Trophoblast cell (in vitro differentiated cells and primary cell): ENCODE results near the gene TEAD1.

Experiments
- DNase-seq, 2 donors: peaks; one replicate each; pipeline ENCODE4 v3.0.0-alpha.2; 2016
- H2AFZ ChIP-seq: 2 replicates; pipeline ENCODE4 v1.6.1; 2013; ENCODE audit warnings: low read length, moderate library complexity, mild to moderate bottlenecking; ENCODE audit not compliant: insufficient read depth, poor library complexity
- H2AK5ac ChIP-seq: 2 replicates; pipeline ENCODE4 v1.6.1; 2013; ENCODE audit warnings: mild to moderate bottlenecking, low read length
- H2BK120ac ChIP-seq: 2 replicates; pipeline ENCODE4 v1.6.1; 2013; ENCODE audit warnings: low read length, mild to moderate bottlenecking, moderate library complexity; ENCODE audit not compliant: insufficient read depth, poor library complexity
- H2BK12ac ChIP-seq: 2 replicates; pipeline ENCODE4 v1.6.1; 2013; ENCODE audit warnings: mild to moderate bottlenecking, low read length, moderate library complexity
- H2BK5ac ChIP-seq: 2 replicates; pipeline ENCODE4 v1.6.1; 2013; ENCODE audit warnings: low read length, low read depth, moderate library complexity, mild to moderate bottlenecking; ENCODE audit not compliant: poor library complexity
- H3K14ac ChIP-seq: 2 replicates; pipeline ENCODE4 v1.6.1; 2013; ENCODE audit warnings: mild to moderate bottlenecking, low read length
- H3K18ac ChIP-seq: 2 replicates; pipeline ENCODE4 v1.6.1; 2013; ENCODE audit warnings: mild to moderate bottlenecking, low read length
- H3K23ac ChIP-seq: 2 replicates; pipeline ENCODE4 v1.6.1; 2013; ENCODE audit warnings: low read length
- H3K27ac ChIP-seq: 2 replicates; pipeline ENCODE4 v1.5.1; 2013; ENCODE audit warnings: low read depth, mild to moderate bottlenecking, inconsistent platforms, low read length, moderate library complexity
- H3K27me3 ChIP-seq: 2 replicates; pipeline ENCODE4 v1.6.1; 2013; ENCODE audit warnings: inconsistent platforms, mild to moderate bottlenecking, low read length, moderate library complexity; ENCODE audit not compliant: insufficient read depth
- H3K36me3 ChIP-seq, 2 experiments: 1 replicate in 1 of 2; 2 replicates in 1 of 2; pipeline ENCODE4 v1.6.1; 2013; ENCODE audit warnings: low read length in 2 of 2, mild to moderate bottlenecking in 2 of 2, moderate library complexity in 1 of 2; ENCODE audit not compliant: insufficient read depth in 2 of 2, control insufficient read depth in 1 of 2
- H3K4ac ChIP-seq: 2 replicates; pipeline ENCODE4 v1.6.1; 2013; ENCODE audit warnings: low read depth, mild to moderate bottlenecking, low read length, moderate library complexity
- H3K4me1 ChIP-seq, 2 experiments: 1 replicate in 1 of 2; 2 replicates in 1 of 2; pipeline ENCODE4 v1.6.1; 2013; ENCODE audit warnings: low read length in 2 of 2, mild to moderate bottlenecking in 2 of 2, moderate library complexity in 1 of 2; ENCODE audit not compliant: insufficient read depth in 2 of 2, control insufficient read depth in 1 of 2
- H3K4me2 ChIP-seq: 2 replicates; pipeline ENCODE4 v1.6.1; 2013; ENCODE audit warnings: inconsistent platforms, mild to moderate bottlenecking, low read length, moderate library complexity
- H3K4me3 ChIP-seq: 2 replicates; pipeline ENCODE4 v1.5.1; 2013; ENCODE audit warnings: mild to moderate bottlenecking, low read depth, low read length, inconsistent platforms
- H3K79me1 ChIP-seq: one replicate; pipeline ENCODE4 v1.6.1; 2013; ENCODE audit warnings: low read length
- H3K79me2 ChIP-seq: 2 replicates; pipeline ENCODE4 v1.6.1; 2013; ENCODE audit warnings: low read length, mild to moderate bottlenecking; ENCODE audit not compliant: control insufficient read depth, insufficient read depth, poor library complexity
- H3K9ac ChIP-seq: 2 replicates; pipeline ENCODE4 v1.6.1; 2013; ENCODE audit warnings: mild to moderate bottlenecking, low read length
- H3K9me3 ChIP-seq: 2 replicates; pipeline ENCODE4 v1.6.1; 2013; ENCODE audit warnings: low read depth, mild to moderate bottlenecking, control low read depth, inconsistent platforms, low read length; ENCODE audit not compliant: insufficient read depth
- H4K12ac ChIP-seq: 2 replicates; pipeline ENCODE4 v1.6.1; 2013; ENCODE audit warnings: low read depth, mild to moderate bottlenecking, low read length, moderate library complexity
- H4K8ac ChIP-seq: 2 replicates; pipeline ENCODE4 v1.6.1; 2013; ENCODE audit warnings: low read depth, mild to moderate bottlenecking, low read length, moderate library complexity
- H4K91ac ChIP-seq: one replicate; pipeline ENCODE4 v1.6.1; 2013; ENCODE audit warnings: low read depth, mild to moderate bottlenecking, low read length, moderate library complexity
- WGBS: extraction: QIAGEN DNeasy Blood & Tissue Kit; methylation state at CpG from one replicate; pipeline ENCODE4 v1.1.7; 2013; ENCODE audit warnings: missing lambda C conversion rate; ENCODE audit not compliant: insufficient read length, insufficient coverage; ENCODE audit errors: extremely low coverage; 5-methylcytosine and 5-hydroxymethylcytosine counted together

TEAD1 gene

GRCh38 chr11:12789054-12789453 lies 114.8 kb downstream of the TEAD1 start:
- WGBS, result no CpG with 5 or more reads among the region's 1 CpG
- peaks cover 8% of the 10 kb centered on the region for H3K79me2 ChIP-seq
- DNase-seq, result no peak
- peaks cover 2% of the 10 kb centered on the region for H3K79me1 ChIP-seq
- H3K36me3 ChIP-seq, result peaks cover 0 to 5% of the 10 kb centered on the region in 2 experiments
- H4K12ac ChIP-seq, result no peak overlapping the region
- no peak overlapping the region for H3K27ac ChIP-seq
- no peak overlapping the region for H4K91ac ChIP-seq
- H2BK12ac ChIP-seq, result no peak overlapping the region
- H3K4me3 ChIP-seq, result no peak overlapping the region
- no peak overlapping the region for H3K23ac ChIP-seq
- H2AFZ ChIP-seq, result no peak overlapping the region
- H3K4ac ChIP-seq, result no peak overlapping the region
- H2AK5ac ChIP-seq, result no peak overlapping the region
- no peak overlapping the region for H3K14ac ChIP-seq
- H2BK5ac ChIP-seq, result no peak overlapping the region
- H3K9ac ChIP-seq, result no peak overlapping the region
- H3K18ac ChIP-seq, result no peak overlapping the region
- H4K8ac ChIP-seq, result no peak overlapping the region
- peaks cover 11 to 20% of the 10 kb centered on the region in 2 experiments for H3K4me1 ChIP-seq
- no peaks in the 10 kb centered on the region for H3K9me3 ChIP-seq
- H2BK120ac ChIP-seq, result no peak overlapping the region
- no peaks in the 10 kb centered on the region for H3K27me3 ChIP-seq
- no peak overlapping the region for H3K4me2 ChIP-seq

- WGBS, result no CpG with 5 or more reads among the region's 9 CpGs
- Histone ChIP-seq H3K4me3 (no peak overlapping the region), H3K18ac (peak overlapping the region; percentile 4), H2BK5ac (no peak overlapping the region), H3K27me3 (no peaks in the 10 kb centered on the region), H3K14ac (no peak overlapping the region), H3K79me1 (peaks cover 2% of the 10 kb centered on the region), H4K12ac (no peak overlapping the region), H3K27ac (no peak overlapping the region), H4K8ac (no peak overlapping the region), H3K9ac (no peak overlapping the region), H2AK5ac (no peak overlapping the region), H3K9me3 (no peaks in the 10 kb centered on the region), H3K4me2 (no peak overlapping the region), H4K91ac (no peak overlapping the region), H2AFZ (no peak overlapping the region), H3K79me2 (peaks cover 8% of the 10 kb centered on the region), H3K23ac (no peak overlapping the region), H3K36me3 (peaks cover 4 to 7% of the 10 kb centered on the region in 2 experiments), H2BK12ac (no peak overlapping the region), H3K4ac (peak overlapping the region; percentile 53), H2BK120ac (no peak overlapping the region), H3K4me1 (peaks cover 15 to 18% of the 10 kb centered on the region in 2 experiments)
- DNase-seq, result no peak
Measured at GRCh38 chr11:12789596-12790215, 115.5 kb downstream of the TEAD1 start.

GRCh38 chr11:12790861-12791616 lies 116.8 kb downstream of the TEAD1 start:
- no peak overlapping the region for H2BK120ac ChIP-seq
- no peak overlapping the region for H2AFZ ChIP-seq
- no peaks in the 10 kb centered on the region for H3K79me1 ChIP-seq

GRCh38 chr11:12792018-12792417 lies 117.8 kb downstream of the TEAD1 start:
- H2AFZ ChIP-seq, result no peak overlapping the region
- peaks cover 2 to 11% of the 10 kb centered on the region in 2 experiments for H3K36me3 ChIP-seq
- H3K27ac ChIP-seq, result no peak overlapping the region
- no peak overlapping the region for H4K91ac ChIP-seq
- H3K9ac ChIP-seq, result no peak overlapping the region
- no peak overlapping the region for H3K4me3 ChIP-seq
- no peak overlapping the region for H4K8ac ChIP-seq
- H2BK120ac ChIP-seq, result no peak overlapping the region
- H3K27me3 ChIP-seq, result no peaks in the 10 kb centered on the region
- no peak overlapping the region for H3K23ac ChIP-seq
- no peak overlapping the region for H2AK5ac ChIP-seq
- no peak overlapping the region for H3K18ac ChIP-seq
- no peak overlapping the region for H3K4me2 ChIP-seq
- no peak overlapping the region for H2BK5ac ChIP-seq
- no peak overlapping the region for H2BK12ac ChIP-seq
- no peaks in the 10 kb centered on the region for H3K9me3 ChIP-seq
- peak overlapping the region; percentile 67 for H3K4ac ChIP-seq
- no peaks in the 10 kb centered on the region for H3K79me1 ChIP-seq
- H3K14ac ChIP-seq, result no peak overlapping the region
- peaks cover 9 to 11% of the 10 kb centered on the region in 2 experiments for H3K4me1 ChIP-seq
- no peak overlapping the region for H4K12ac ChIP-seq
- DNase-seq, result no peak
- H3K79me2 ChIP-seq, result peaks cover 7% of the 10 kb centered on the region

More at GRCh38 chr11:12790861-12791616, 116.8 kb downstream of the TEAD1 start:
- no peak overlapping the region for H4K8ac ChIP-seq
- H3K14ac ChIP-seq, result no peak overlapping the region
- no peak overlapping the region for H3K9ac ChIP-seq
- no peak overlapping the region for H4K12ac ChIP-seq
- peaks cover 7% of the 10 kb centered on the region for H3K79me2 ChIP-seq
- peaks cover 5 to 11% of the 10 kb centered on the region in 2 experiments for H3K36me3 ChIP-seq
- no peaks in the 10 kb centered on the region for H3K9me3 ChIP-seq
- no peak overlapping the region for H2BK5ac ChIP-seq
- no peaks in the 10 kb centered on the region for H3K27me3 ChIP-seq
- H3K23ac ChIP-seq, result no peak overlapping the region
- no peak overlapping the region for H2AK5ac ChIP-seq
- no peak for DNase-seq
- no peak overlapping the region for H2BK12ac ChIP-seq
- no peak overlapping the region for H4K91ac ChIP-seq
- H3K4me1 ChIP-seq, result peaks cover 10 to 12% of the 10 kb centered on the region in 2 experiments
- no peak overlapping the region for H3K4me3 ChIP-seq
- no peak overlapping the region for H3K4ac ChIP-seq
- no peak overlapping the region for H3K4me2 ChIP-seq
- no CpG with 5 or more reads among the region's 5 CpGs for WGBS
- no peak overlapping the region for H3K18ac ChIP-seq
- H3K27ac ChIP-seq, result no peak overlapping the region
